Measurements from ENCODE around the gene PIGS.

PIGS gene

DNA sequence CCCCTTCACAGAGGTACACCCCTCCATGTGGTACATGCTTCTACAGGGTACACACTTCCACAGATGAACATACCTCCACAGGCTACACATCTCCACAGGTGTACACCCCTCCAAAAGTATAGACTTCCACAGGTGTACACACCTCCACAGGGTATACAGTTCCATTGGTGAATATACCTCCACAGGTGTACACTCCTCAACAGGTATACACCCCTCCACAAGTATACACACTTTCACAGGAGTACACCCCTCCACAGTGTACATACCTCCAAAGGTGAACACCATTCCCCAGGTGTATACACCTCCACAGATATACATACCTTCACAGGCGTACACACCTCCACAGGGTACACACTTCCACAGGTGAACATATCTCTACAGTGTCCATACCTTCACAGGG is 55.8 kb downstream of the PIGS start:
- Histone ChIP-seq H3K4me1 (ENCODE audit: insufficient read depth, poor library complexity, severe bottlenecking) (no peaks in the 10 kb centered on the region), H3K9me3 (ENCODE audit: severe bottlenecking) (no peaks in the 10 kb centered on the region), H3K36me3 (ENCODE audit: low read depth) (no peaks in the 10 kb centered on the region), H3K27me3 (ENCODE audit: insufficient read depth, poor library complexity, severe bottlenecking) (no peaks in the 10 kb centered on the region), H3K27ac (ENCODE audit: poor library complexity, severe bottlenecking) (no peak overlapping the region), H3K4me3 (ENCODE audit: severe bottlenecking) (no peak overlapping the region)
- ATAC-seq (ENCODE audit: low read depth) (no peak), DNase-seq (ENCODE audit: low spot score) (no peak)
- TF ChIP-seq, protein P1, sequence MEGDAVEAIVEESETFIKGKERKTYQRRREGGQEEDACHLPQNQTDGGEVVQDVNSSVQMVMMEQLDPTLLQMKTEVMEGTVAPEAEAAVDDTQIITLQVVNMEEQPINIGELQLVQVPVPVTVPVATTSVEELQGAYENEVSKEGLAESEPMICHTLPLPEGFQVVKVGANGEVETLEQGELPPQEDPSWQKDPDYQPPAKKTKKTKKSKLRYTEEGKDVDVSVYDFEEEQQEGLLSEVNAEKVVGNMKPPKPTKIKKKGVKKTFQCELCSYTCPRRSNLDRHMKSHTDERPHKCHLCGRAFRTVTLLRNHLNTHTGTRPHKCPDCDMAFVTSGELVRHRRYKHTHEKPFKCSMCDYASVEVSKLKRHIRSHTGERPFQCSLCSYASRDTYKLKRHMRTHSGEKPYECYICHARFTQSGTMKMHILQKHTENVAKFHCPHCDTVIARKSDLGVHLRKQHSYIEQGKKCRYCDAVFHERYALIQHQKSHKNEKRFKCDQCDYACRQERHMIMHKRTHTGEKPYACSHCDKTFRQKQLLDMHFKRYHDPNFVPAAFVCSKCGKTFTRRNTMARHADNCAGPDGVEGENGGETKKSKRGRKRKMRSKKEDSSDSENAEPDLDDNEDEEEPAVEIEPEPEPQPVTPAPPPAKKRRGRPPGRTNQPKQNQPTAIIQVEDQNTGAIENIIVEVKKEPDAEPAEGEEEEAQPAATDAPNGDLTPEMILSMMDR (IDR thresholded peaks at IDR 0.05; ENCODE audit: poor library complexity, severe bottlenecking) = no peak

DNA sequence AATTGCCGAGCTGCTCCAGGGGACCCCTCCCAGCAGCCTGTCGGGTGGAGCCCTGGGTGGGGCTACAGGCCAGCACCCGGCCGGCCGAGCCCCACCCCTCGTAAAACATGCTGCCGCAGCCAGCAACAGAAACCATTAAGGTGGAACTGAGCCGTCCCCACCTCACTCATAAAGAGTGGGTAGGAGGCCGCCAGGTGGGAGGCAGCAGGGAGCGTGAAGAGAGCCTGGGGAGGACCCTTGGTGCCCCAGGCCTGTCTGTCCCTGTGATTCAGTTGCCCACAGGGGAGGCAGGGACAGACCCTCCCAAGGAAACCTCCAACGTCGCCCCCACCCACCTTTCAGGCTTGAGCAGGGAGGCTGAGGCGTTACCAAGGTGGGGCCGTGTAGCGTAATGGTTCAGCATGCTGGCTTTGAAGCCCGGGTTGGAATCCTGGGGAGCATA is 56.7 kb downstream of the PIGS start:
- ATAC-seq (ENCODE audit: low read depth) (no peak), DNase-seq (ENCODE audit: low spot score) (no peak)
- TF ChIP-seq, protein P1 (IDR thresholded peaks at IDR 0.05; ENCODE audit: poor library complexity, severe bottlenecking) = no peak
- Histone ChIP-seq H3K27me3 (ENCODE audit: insufficient read depth, poor library complexity, severe bottlenecking) (no peaks in the 10 kb centered on the region), H3K4me3 (ENCODE audit: severe bottlenecking) (no peak overlapping the region), H3K36me3 (ENCODE audit: low read depth) (no peaks in the 10 kb centered on the region), H3K9me3 (ENCODE audit: severe bottlenecking) (no peaks in the 10 kb centered on the region), H3K4me1 (ENCODE audit: insufficient read depth, poor library complexity, severe bottlenecking) (no peaks in the 10 kb centered on the region), H3K27ac (ENCODE audit: poor library complexity, severe bottlenecking) (no peak overlapping the region)

DNA sequence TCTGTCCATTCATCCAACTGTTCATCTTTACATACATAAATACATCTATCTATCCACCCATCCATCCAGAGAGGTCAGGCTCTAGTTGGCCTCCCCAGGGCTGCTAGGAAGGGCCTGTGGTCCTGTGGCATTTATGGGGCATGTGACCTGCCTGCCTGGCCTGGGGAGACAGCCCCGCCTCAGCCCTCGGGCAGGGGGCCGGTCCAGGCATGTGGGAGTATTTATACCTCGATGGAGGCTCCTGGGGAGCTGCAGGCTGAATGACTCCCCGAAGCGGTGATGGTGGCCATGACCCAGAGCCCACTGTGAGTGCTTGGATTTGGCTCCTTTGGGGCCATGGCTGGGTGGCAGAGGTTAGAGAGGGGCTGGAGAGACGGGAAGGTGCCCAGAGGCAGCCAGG is 57.8 kb downstream of the PIGS start:
- H3K27ac ChIP-seq (ENCODE audit: poor library complexity, severe bottlenecking) = no peak overlapping the region
- no peaks in the 10 kb centered on the region for H3K27me3 ChIP-seq (ENCODE audit: insufficient read depth, poor library complexity, severe bottlenecking)
- H3K9me3 ChIP-seq (ENCODE audit: severe bottlenecking) = no peaks in the 10 kb centered on the region
- TF ChIP-seq, protein P1 (IDR thresholded peaks at IDR 0.05; ENCODE audit: poor library complexity, severe bottlenecking) = no peak
- H3K36me3 ChIP-seq (ENCODE audit: low read depth) = no peaks in the 10 kb centered on the region
- no peak for DNase-seq (ENCODE audit: low spot score)
- no peak overlapping the region for H3K4me3 ChIP-seq (ENCODE audit: severe bottlenecking)
- ATAC-seq (ENCODE audit: low read depth) = no peak
- H3K4me1 ChIP-seq (ENCODE audit: insufficient read depth, poor library complexity, severe bottlenecking) = peaks cover 2% of the 10 kb centered on the region

DNA sequence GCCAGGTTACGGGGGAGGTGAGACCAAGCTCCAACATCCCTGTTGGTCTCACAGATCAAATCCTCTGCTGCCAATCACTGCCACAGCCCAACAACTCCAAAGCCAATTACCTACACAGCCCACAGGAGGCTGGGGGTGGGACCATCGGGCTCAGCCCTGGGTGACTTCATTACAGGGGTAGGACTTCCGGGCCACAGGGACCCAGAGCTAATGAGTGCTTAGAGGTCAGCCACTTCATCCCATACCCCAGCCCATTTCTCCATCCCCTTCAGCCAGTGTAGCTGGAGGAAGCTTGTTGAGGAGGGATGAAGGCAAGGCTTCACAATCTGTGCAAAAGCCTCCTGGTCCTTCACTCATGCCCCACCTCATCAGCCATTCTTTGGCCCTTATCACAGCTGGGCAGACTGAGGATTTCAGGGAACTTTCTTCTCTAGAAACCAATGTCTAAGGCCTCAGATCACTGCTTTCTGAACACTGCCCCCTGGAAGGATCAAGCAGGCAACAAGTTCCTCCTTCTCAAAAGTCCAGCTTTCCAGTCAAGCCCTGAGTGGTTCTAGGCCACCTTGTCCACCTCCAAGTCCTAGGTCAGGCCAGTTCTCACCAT is 59.4 kb downstream of the PIGS start:
- H3K9me3 ChIP-seq (ENCODE audit: severe bottlenecking) = no peaks in the 10 kb centered on the region
- ATAC-seq (ENCODE audit: low read depth) (no peak), DNase-seq (ENCODE audit: low spot score) (no peak)
- H3K27me3 ChIP-seq (ENCODE audit: insufficient read depth, poor library complexity, severe bottlenecking) = no peaks in the 10 kb centered on the region
- H3K4me1 ChIP-seq (ENCODE audit: insufficient read depth, poor library complexity, severe bottlenecking) = peaks cover 14% of the 10 kb centered on the region
- H3K27ac ChIP-seq (ENCODE audit: poor library complexity, severe bottlenecking) = no peak overlapping the region
- no peak overlapping the region for H3K4me3 ChIP-seq (ENCODE audit: severe bottlenecking)
- H3K36me3 ChIP-seq (ENCODE audit: low read depth) = no peaks in the 10 kb centered on the region
- TF ChIP-seq, protein P1 (IDR thresholded peaks at IDR 0.05; ENCODE audit: poor library complexity, severe bottlenecking) = no peak

DNA sequence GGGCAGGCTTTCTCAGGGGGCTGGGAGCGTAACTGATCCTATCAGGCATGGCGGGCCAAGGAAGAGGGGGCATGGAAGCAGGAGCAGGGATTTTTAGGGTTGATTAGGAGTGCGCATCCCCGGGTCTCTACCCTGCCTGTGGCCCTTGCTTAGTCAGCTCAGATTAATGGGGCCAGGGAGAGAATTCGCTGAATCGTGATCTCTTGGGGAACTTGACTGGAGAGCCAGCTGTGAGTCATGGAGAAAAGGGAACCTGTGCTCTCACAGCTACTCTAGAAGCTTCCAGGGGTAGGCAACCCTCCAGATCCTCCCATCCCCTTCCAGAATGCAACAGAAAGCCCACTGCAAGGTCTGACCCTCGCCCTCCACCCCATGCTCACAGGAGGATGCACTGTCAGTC is 61.5 kb downstream of the PIGS start:
- Histone ChIP-seq H3K4me1 (ENCODE audit: insufficient read depth, poor library complexity, severe bottlenecking) (peaks cover 29% of the 10 kb centered on the region), H3K27ac (ENCODE audit: poor library complexity, severe bottlenecking) (no peak overlapping the region), H3K27me3 (ENCODE audit: insufficient read depth, poor library complexity, severe bottlenecking) (no peaks in the 10 kb centered on the region), H3K36me3 (ENCODE audit: low read depth) (no peaks in the 10 kb centered on the region), H3K4me3 (ENCODE audit: severe bottlenecking) (no peak overlapping the region), H3K9me3 (ENCODE audit: severe bottlenecking) (no peaks in the 10 kb centered on the region)
- ATAC-seq (ENCODE audit: low read depth) (no peak), DNase-seq (ENCODE audit: low spot score) (no peak)
- TF ChIP-seq, protein P1 (IDR thresholded peaks at IDR 0.05; ENCODE audit: poor library complexity, severe bottlenecking) = no peak
